ENCODE data around the gene SLC35B2. TPM values are rescaled to one million over a fixed set of nuclear protein-coding genes. Genes with fewer than 3 reads are reported as not detected.

The SLC35B2 gene
- 52.7 and 59.7 TPM in 2 replicates for polyA plus RNA-seq (2014; cell fraction: cytosol; rRNA removed)
- 39.2 and 41.2 TPM in 2 replicates for polyA plus RNA-seq (2014; cell fraction: nucleus; rRNA removed)

DNA sequence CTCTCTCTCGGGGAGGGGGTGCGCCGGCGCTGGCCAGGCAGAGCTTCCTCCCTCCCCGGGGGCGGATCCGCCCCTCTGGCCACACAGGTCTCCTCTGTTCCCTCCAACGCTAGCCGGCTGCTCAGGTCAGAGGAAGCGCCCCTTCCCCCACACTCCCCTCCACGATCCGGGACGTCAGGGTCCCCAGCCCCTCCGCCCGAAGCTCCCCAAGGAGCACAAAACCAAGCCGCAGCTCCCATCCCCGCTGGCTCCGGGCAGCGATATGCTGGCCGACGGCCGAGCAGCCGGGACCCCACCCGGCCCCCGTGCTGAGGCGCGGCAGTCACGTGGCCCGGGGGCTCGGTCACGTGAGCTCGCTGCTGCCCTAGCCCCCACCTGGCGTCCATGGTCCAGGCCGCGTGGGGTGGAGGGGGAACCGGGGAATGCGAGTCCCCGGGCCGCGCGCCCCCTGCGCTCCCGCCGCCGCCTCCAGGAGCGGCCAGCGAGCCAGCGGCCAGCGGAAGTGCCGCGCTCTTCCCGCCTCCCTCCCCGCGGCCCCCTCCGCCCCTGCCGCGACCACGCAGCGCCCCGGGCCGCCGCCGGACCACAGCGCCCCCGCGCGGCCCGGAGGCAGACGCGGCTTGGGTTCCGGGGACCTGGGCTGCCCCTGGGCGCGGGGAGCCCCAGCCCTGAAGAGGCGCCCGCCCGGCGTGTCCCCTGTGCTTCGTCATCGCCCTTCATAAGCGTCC, at the start of gene SLC35B2:
Gene SLC35B2, minus strand, starts transcription at position 504 of the 728 bp plus-strand sequence. Its CDS starts 118 bp downstream, at position 386.
- peak; percentile 74 for DNase-seq (ENCODE audit: low spot score)

GRCh38 chr6:44306710-44307109, 49.4 kb upstream of the SLC35B2 start:
- DNase-seq (ENCODE audit: low spot score), result no peak

DNA sequence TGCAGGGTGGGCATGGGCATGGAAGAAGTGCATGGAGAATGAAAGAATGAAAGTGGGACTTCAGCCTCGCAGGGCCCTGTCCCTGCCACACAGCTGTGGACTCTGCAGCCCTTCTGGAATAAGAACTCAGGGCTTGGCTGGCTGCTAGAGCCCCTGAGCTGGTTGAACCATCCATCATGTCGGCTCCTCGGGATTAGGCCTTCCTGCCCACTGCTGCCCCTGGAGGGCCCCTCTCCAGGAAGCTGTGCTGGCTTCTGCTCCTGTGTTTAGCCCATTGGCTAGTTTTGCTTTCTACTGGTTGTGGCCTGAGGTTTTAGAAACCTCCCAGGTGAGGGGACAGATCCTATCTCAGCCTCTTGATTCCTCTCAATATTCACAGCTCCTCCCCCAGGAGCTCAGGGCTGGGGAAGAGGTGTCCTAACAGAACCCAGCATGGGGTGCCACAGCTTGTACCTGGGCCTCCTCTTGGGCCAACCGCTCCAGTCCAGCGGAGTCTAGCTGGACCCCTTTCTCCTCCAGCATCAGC, 47.9 kb upstream of the SLC35B2 start:
- no peak for DNase-seq (ENCODE audit: low spot score)

DNA sequence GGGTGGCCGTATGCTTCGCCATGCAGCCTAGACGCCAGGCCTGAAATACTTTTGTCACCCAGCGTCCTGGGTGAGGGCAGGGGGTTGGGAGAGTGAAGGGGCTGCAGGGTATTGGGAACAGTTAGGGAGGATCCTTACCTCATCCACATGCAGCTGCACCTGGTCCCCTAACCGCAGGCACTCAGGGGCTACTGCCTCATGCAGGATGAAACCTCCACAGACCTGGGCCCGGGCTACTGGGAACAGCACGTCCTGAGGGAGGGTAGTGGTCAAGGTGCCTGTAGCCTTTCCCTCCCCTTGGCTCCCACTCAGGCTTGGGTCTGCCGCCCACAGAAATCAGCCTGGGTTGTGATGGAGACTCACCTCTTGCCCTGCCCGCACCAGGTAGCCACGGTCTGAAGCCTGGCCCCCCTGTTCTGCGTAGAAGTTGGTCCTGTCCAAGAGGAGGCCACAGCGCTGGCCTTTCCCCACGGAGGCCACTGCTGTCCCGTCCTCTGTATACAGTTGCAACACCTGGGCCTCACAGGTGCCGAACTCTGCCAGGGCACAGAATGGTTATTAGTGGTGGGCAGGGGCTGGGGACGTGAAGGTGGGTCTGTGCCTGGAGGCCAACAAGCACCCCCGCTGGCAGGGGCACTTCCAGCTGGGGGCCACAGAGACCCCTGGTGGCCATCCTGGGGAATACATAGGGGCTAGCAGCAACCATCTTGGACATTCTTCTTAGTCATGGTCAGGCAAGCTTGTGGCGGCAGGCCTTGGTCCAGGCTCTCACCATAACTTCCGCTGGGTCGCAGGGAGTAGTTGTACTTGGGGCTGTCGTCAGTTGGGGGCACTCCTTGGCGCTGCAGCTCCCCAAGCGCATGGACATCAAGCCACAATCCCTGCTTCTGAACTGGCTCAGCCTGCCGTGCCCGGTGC, 47.2 kb upstream of the SLC35B2 start:
- peak; percentile 55 for DNase-seq (ENCODE audit: low spot score)

GRCh38 chr6:44303842-44304241, 46.5 kb upstream of the SLC35B2 start:
- no peak for DNase-seq (ENCODE audit: low spot score)

DNA sequence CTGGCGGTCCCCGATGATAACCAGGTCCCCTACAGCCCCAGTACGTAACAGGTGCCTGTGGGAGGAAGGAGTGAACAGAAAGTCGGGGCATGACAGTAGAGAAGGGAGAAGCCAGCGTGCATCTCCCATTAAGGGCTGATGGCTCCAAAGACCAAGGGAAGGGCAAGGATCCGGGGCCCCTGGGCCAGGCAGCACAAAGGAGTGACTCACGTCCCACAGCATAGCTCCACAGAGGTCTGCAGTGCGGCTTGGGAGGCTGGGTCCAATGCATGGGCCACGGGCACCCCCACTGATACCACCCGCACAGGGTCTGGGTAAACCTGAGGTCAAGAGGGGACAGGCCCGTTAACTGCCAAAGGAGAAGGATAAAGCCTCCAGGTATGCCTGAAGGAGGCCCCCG, 45.5 kb upstream of the SLC35B2 start:
- no peak for DNase-seq (ENCODE audit: low spot score)

DNA sequence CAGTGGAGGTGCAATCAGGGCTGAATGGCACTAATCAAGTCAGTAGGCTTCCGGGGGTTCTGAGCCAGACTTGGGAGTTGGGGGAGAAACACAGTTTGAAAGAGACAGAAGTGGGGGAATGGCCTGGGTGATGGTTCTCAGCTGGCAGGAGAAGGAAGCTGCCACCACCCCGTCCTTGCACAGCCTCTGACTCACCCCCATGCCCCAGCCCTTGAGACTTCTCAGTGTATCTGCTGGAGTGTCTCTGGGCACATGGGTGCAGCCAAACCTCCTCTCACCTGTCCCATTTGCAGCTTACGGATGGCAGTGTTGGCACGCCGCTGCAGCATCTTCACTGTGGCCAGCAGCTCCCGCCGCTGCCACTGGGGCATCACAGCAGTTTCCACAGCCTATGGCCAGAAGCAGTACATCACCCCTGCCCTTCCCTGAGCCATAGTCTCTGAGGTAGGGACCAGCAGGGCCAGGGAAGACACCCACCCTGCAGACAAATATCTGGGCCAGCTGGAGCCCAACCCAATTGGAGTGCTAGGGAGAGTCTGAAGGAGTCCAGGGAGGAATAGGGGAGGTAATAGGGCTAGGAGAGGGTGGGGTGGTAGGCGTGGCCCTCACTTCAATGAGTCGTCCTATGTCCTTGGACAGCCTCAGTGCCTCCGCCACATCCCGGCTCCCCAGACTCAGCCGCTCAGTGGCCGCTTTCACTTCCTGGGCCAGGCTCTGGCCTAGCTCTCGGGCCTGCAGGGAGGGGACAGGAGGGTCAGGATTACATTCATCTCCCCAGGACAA, 44.6 kb upstream of the SLC35B2 start:
- no peak for DNase-seq (ENCODE audit: low spot score)

DNA sequence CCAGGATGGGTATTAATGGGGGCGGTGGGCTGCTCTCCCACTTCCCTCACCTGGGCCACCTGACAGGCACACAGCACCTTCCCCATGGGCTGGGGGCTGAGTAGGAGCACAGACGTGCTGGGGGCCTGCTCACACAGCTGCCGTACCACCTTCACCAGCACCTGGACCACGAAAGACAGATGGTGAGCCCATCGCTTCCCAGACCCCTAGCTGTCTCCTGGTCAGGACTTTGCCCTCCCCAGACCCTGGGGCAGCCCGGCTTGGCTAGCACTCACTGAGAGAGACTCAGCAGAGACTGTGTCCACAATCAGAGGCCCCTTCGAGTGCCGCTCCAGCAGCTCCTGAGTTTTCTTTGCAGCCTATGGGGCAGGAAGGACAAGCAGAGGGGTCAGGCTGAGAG, 43.8 kb upstream of the SLC35B2 start:
- no peak for DNase-seq (ENCODE audit: low spot score)

DNA sequence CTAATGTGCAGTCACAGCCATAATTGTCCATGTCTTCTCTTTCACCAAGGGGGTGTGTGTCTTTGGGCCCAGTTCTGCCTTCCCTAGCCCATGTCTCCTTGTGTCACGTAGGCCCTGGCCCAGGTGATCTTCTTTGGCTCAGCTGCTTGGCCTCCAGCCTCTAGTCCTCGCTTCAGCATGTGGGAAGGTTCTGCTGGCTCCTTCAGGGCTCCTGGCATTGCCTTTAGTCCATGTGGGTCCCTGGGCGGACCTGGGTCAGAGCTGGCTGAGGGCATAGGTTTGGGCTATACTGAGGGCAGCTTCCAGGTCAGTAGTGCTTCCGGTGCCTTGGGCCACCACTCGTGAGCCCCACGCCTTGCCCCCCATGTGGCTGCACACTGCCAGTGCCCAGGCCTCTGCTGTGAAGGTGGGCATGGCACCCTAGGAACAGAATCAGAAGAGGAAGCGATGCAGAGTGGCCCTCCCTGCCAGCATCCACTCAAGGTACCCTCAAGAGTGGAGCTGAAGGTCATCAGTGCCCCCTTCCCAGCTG, 43.0 kb upstream of the SLC35B2 start:
- DNase-seq (ENCODE audit: low spot score), result no peak

- no peak for DNase-seq (ENCODE audit: low spot score)
Measured at GRCh38 chr6:44298864-44299263, 41.5 kb upstream of the SLC35B2 start.

GRCh38 chr6:44298055-44298803, 40.9 kb upstream of the SLC35B2 start:
- no peak for DNase-seq (ENCODE audit: low spot score)

- no peak for DNase-seq (ENCODE audit: low spot score)
Measured at GRCh38 chr6:44297063-44298038, 40.0 kb upstream of the SLC35B2 start.

GRCh38 chr6:44294832-44295791, 37.8 kb upstream of the SLC35B2 start:
- no peak for DNase-seq (ENCODE audit: low spot score)

GRCh38 chr6:44292661-44293365, 35.5 kb upstream of the SLC35B2 start:
- no peak for DNase-seq (ENCODE audit: low spot score)

DNA sequence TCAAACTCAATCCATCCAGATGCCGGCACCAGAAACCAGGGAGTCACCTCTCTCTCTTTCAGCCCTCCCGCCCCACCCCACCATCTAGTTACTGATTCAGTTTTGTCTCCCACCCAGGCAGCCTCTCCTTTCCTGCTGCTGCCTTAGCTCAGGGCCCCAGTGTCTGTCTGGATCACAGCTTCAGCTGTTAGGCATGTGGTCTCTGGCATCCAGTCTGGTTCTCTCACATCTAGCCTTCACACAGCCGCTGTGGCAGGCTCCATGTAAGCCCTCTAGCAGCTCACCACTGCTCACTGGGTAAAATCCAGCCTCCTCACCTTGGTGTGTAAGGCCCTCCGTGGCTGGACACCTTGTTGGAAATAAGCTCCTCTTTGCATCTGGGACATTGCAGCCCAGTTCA, 34.5 kb upstream of the SLC35B2 start:
- DNase-seq (ENCODE audit: low spot score), result no peak

DNA sequence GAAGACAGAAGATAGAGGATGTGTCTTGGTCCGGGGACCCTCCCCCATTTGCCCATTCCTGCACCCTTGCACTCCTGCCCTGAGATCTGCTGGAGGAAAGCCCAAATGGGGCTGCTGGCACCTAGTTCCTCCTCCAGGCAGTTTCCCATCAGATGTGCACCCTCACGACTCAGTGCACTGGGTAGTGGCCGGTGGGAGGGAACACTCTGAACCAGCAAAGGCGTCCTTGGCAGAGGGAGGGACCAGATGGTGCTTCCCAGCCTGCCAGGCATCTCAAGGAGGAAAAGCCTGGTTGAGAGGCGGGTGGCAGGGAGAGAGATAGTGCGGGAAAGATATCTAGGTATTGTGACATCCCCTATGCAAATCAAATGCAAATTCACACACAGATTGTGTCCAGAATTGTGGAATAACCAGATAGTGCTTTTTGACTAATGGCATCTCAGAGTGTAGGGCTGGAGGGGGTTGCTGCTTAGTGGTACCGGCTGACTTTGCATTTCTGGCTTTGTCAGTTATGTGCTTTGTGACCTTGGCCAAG, 32.5 kb upstream of the SLC35B2 start:
- no peak for DNase-seq (ENCODE audit: low spot score)

DNA sequence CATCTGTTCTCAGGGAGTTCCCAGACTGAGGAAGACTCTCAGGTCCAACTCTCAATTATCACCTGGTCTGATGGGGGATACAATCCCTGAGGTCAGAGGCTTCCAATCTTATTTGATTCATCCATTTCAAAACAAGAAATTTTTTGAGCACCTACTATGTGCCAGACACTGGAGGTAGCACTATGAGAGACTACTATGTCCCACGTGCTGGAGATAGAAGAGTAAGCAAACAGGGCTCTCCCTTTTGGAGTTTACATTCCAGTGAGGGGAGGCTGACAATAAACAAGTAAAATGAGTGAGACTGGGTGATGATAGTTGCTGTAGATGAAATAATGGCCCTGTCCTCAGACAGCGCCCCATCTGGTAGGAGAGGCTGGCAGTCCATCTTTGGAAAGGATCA, 29.4 kb upstream of the SLC35B2 start:
- DNase-seq (ENCODE audit: low spot score), result no peak
